Upper lobe of left lung (tissue), 6 donors: ENCODE results near the gene NLRP6. TPM values are rescaled to one million over a fixed set of nuclear protein-coding genes. Genes with fewer than 3 reads are reported as not detected.
A peak's percentile ranks its signal among the peaks of the same experiment; 100 is the strongest.
"Not testable (repeated sequence)": the region's sequence is repeated elsewhere in the genome, so short reads cannot be mapped to it uniquely, and the experiment has no call there.

ENCODE experiments used
- ATAC-seq, 2 donors: fragments of 200-7000 bp; cut with Tn5 transposase; one replicate each; pipeline ENCODE4 v1.9.1; 2022; ENCODE audit warnings: mild to moderate bottlenecking in 2 of 2, moderate library complexity in 2 of 2; ENCODE audit not compliant: low FRiP score in 2 of 2
- DNase-seq, 2 donors: peaks; one replicate each; pipeline ENCODE4 v3.0.0-alpha.2; 2019 to 2020
- H3K27ac ChIP-seq, 4 donors: fragments of 200-600 bp; sonication (generic); one replicate each; pipeline ENCODE4 v1.5.1; 2016 to 2019
- H3K27me3 ChIP-seq, 4 donors: fragments of 200-600 bp; sonication (generic); one replicate each; pipeline ENCODE4 v1.5.1; 2017 to 2019
- H3K36me3 ChIP-seq, 4 donors: fragments of 200-600 bp; sonication (generic); one replicate each; pipeline ENCODE4 v1.5.1; 2016 to 2019
- H3K4me1 ChIP-seq, 4 donors: fragments of 200-600 bp; sonication (generic); one replicate each; pipeline ENCODE4 v1.5.1; 2018 to 2019
- H3K4me3 ChIP-seq, 4 donors: fragments of 200-600 bp; sonication (generic); one replicate each; pipeline ENCODE4 v1.5.1; 2017 to 2019; ENCODE audit warnings: mild to moderate bottlenecking in 2 of 4, moderate library complexity in 1 of 4
- H3K9me3 ChIP-seq, 4 donors: fragments of 200-600 bp; sonication (generic); one replicate each; pipeline ENCODE4 v1.5.1; 2018 to 2019
- CTCF ChIP-seq, 6 experiments: fragments of 450-650 bp in 4 of 6; fragments of 200-600 bp in 2 of 6; sonication (generic) in 2 of 6; IDR thresholded peaks; one replicate each; pipeline ENCODE4 v1.5.1; 2016 to 2019; ENCODE audit warnings: antibody characterized with exemption in 6 of 6
- EP300 ChIP-seq, 4 donors: sonication (generic); formaldehyde crosslinking; IDR thresholded peaks; one replicate each; pipeline ENCODE4 v1.5.1; 2017; ENCODE audit warnings: antibody characterized with exemption in 4 of 4, control low read depth in 2 of 4
- POLR2A ChIP-seq, 4 donors: fragments of 450-650 bp; IDR thresholded peaks; one replicate each; pipeline ENCODE4 v1.5.1; 2016 to 2017; ENCODE audit warnings: antibody characterized with exemption in 4 of 4, mild to moderate bottlenecking in 2 of 4
- POLR2AphosphoS5 ChIP-seq, 2 donors: sonication (generic); formaldehyde crosslinking; IDR thresholded peaks; one replicate each; pipeline ENCODE4 v1.5.1; 2017; ENCODE audit warnings: antibody characterized with exemption in 2 of 2
- WGBS, 2 donors: methylation state at CpG; one replicate each; pipeline ENCODE4 v1.1.5; 2017 to 2018; 5-methylcytosine and 5-hydroxymethylcytosine counted together
- total RNA-seq, 6 donors: library from RNA; depleted of rRNA in 4 of 6; stranded (reverse); fragments of >200 nt in 4 of 6; gene quantifications; one replicate each; pipeline versions ENCODE4 v1.1.0 to v1.2.1, GENCODE V29; 2016 to 2021
- donor health status: DM: no; HTN: no; CAD: no; lungs with moderate emphysema.
- donor health status: DM: no; HTN: yes; CAD: no; lungs with severe emphysema.

Gene NLRP6
- total RNA-seq, 6 donors from 2014 or later = 1.3 to 7.3 (median 3.1) TPM

GRCh38 chr11:308740-309665 is 30.8 kb downstream of the NLRP6 start:
- H3K36me3 ChIP-seq, H3K9me3 ChIP-seq, DNase-seq, H3K27me3 ChIP-seq: not testable (repeated sequence)
- TF ChIP-seq POLR2AphosphoS5 (IDR thresholded peaks at IDR 0.05) (peak in 1 of 2 donors; percentile 28), POLR2A (IDR thresholded peaks at IDR 0.05) (peak in 1 of 4 donors; percentile 29)
- Histone ChIP-seq H3K4me1 (peaks cover 46 to 66% (median 56%) of the 10 kb centered on the region in 4 donors), H3K27ac (peak overlapping the region; percentile 89 to 94 (median 92)), H3K4me3 (peak overlapping the region; percentile 40 to 69 (median 55))
- whole genome bisulfite sequencing, 2 donors = 38 to 41% methylated on average over 24 of the region's 24 CpGs
- ATAC-seq = peak in 1 of 2 donors; percentile 0

GRCh38 chr11:309979-310572 is 31.9 kb downstream of the NLRP6 start:
- Histone ChIP-seq H3K27ac (peak overlapping the region; percentile 89 to 94 (median 92)), H3K4me3 (peak overlapping the region; percentile 40 to 69 (median 55)), H3K4me1 (peaks cover 48 to 68% (median 53%) of the 10 kb centered on the region in 4 donors)
- not testable (repeated sequence) for H3K36me3 ChIP-seq, H3K9me3 ChIP-seq, DNase-seq, H3K27me3 ChIP-seq
- ATAC-seq = peak in 1 of 2 donors; percentile 2
- TF ChIP-seq POLR2A (IDR thresholded peaks at IDR 0.05) (peak in 1 of 4 donors; percentile 22), CTCF (IDR thresholded peaks at IDR 0.05) (peak in 3 of 6 experiments; percentile 18 to 47 (median 23))
- WGBS, 2 donors = 3 to 15% methylated on average over 2 to 4 of the region's 18 CpGs

GRCh38 chr11:311013-311748 is 33.0 kb downstream of the NLRP6 start:
- DNase-seq, H3K27me3 ChIP-seq, H3K9me3 ChIP-seq, H3K36me3 ChIP-seq: not testable (repeated sequence)
- Histone ChIP-seq H3K4me3 (peak overlapping the region in 3 of 4 donors; percentile 28 to 41 (median 39)), H3K4me1 (peaks cover 47 to 71% (median 55%) of the 10 kb centered on the region in 4 donors), H3K27ac (peak overlapping the region in 3 of 4 donors; percentile 94 to 97 (median 95))
- WGBS, 2 donors = 7 to 60% methylated on average over 2 to 12 of the region's 71 CpGs
- ATAC-seq = peak; percentile 64 to 87

DNA sequence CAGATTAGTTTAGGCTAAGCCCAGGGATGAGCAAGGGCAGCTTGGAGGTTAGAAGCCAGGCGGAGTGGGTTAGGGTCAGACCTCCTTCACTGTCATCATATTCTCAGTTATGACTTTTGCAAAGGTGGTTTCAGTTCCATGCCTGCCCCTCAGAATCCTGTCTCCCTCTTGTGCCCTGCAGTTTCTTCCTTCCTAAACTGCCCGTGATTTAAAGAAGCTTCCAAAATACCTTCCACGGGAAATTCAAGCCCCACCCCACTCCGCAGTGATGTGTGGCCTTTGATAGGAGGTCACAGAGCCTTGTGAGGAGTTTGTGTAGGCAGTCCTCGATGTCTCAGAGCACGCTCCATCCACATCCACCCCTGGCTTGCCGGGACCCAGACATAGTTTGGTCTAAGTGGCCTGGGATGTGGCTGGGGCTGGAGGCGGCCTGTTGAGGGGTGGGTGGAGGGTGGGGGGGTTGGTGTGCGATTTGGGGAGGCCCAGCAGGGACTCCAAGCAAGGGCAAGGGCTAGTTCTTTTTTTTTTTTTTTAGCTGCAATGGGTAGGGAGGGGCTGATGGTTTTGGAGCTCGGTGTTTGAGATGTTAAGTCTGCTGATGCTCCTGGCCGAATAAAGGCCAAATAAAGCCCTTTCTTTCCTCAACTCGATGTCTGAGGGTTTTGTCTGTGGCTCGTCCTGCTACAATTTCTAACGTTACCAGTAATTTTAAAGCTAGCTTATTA is 34.0 kb downstream of the NLRP6 start:
- 57 to 69% methylated on average over 12 to 14 of the region's 14 CpGs for WGBS, 2 donors
- no peaks in the 10 kb centered on the region for H3K36me3 ChIP-seq
- DNase-seq = no peak
- no peak for ATAC-seq
- H3K27ac ChIP-seq = peak overlapping the region; percentile 85 to 97 (median 94)
- peaks cover 0 to 9% (median 0%) of the 10 kb centered on the region in 4 donors for H3K27me3 ChIP-seq
- no peak for TF ChIP-seq EP300 (IDR thresholded peaks at IDR 0.05)
- peak in 1 of 4 donors; percentile 7 for TF ChIP-seq POLR2A (IDR thresholded peaks at IDR 0.05)
- peaks cover 41 to 68% (median 56%) of the 10 kb centered on the region in 4 donors for H3K4me1 ChIP-seq
- peak overlapping the region; percentile 22 to 41 (median 34) for H3K4me3 ChIP-seq
- H3K9me3 ChIP-seq = no peaks in the 10 kb centered on the region

- H3K27me3 ChIP-seq = peaks cover 0 to 9% (median 0%) of the 10 kb centered on the region in 4 donors
- peak overlapping the region; percentile 85 to 97 (median 94) for H3K27ac ChIP-seq
- H3K36me3 ChIP-seq = no peaks in the 10 kb centered on the region
- H3K9me3 ChIP-seq = no peaks in the 10 kb centered on the region
- WGBS, 2 donors = 65 to 100% methylated on average over 3 to 7 of the region's 8 CpGs
- no peak for TF ChIP-seq POLR2A (IDR thresholded peaks at IDR 0.05)
- no peak for TF ChIP-seq POLR2AphosphoS5 (IDR thresholded peaks at IDR 0.05)
- no peak for TF ChIP-seq CTCF (IDR thresholded peaks at IDR 0.05)
- TF ChIP-seq EP300 (IDR thresholded peaks at IDR 0.05) = no peak
- ATAC-seq = no peak
- DNase-seq = no peak
- H3K4me3 ChIP-seq = peak overlapping the region in 3 of 4 donors; percentile 6 to 67 (median 50)
- peaks cover 42 to 71% (median 57%) of the 10 kb centered on the region in 4 donors for H3K4me1 ChIP-seq
Measured at GRCh38 chr11:313304-313786, 35.1 kb downstream of the NLRP6 start.
